ENCODE data around the gene VPS35L.

The VPS35L gene

DNA sequence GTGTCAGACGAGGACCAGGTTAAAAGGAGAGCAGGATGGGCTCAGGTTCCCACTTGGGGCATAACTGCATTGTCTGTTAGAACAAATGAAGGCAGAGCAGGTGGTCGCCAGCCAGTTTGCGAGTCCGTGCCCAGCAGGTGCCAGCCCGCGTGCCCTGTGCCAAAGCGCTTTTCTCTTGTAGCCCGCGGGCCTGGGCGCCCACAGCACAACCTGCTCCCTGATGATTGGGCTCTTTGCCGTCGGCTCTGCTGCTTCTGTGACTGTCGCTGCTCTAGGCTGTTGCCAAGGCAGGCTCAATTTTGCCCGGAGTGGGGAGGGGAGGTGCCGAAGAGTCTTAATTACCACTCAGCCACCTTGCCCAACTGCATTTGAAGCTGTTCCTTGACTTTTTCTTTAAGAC, 141.5 kb downstream of the VPS35L start:
- DNase-seq: no peak

DNA sequence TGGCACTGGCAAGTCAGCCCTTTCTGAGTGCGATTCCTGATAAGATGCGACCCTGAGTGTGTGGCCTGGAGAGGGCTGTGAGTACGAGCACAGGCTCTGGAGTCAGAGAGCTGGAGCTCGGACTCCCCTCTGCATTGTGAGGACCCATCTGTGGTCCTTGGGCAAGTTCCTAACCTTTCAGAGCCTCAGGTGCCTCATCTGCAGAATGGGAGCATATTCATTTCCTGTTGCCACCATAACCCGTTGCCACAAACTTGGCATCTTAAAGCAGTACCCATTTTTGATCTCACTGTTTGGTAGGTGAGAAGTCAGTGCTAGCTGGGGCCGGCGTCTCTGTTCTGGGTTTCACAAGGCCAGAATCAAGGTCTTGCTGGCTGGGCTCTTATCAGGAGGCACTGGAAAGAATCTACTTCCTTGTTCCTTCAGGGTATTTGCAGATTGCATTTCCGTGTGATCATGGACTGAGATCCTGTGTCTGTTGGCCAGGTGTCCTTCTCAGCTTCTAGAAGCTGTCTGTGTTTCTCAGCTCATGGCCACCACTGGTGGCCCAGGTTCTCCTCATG, 142.3 kb downstream of the VPS35L start:
- no peak for DNase-seq

GRCh38 chr16:19698480-19699465, 143.3 kb downstream of the VPS35L start:
- DNase-seq: no peak

DNA sequence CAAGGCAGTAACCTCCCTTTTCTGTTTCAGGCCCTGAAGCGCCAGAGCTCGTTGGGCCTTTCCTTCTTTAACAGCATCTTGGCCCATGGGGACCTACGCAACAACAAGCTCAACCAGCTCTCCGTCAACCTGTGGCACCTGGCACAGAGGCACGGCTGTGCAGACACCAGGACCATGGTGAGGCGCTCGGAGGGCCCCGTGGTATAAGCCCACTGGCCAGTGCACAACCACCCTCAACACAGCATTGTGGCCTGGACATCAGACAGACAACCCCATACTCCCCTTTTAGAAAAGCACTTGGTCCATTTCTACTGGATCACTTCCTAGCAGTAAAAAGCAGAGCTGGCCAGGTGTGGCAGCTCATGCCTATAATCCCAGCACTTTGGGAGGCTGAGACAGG, 144.0 kb downstream of the VPS35L start:
- DNase-seq: no peak

DNA sequence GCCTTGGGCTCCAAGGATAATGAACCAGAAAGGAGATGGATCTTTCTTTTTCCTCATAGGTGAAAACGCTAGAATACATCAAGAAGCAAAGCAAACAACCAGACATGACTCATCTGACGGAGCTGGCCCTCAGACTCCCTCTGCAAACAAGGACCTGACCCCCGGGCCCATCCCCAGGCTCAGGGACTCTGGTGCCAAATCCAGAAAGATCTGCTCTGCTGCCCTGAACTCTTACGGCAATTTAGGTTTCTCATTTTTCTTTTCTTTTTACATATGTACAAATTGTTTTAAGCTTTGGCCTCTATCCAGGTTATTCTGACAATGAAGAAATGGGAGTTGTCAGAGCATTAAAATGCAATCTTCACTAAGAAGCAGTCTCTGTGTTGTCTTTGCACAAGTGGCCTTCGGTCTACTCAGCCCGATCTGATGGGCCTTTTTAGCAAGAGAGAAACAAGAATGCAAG, 144.8 kb downstream of the VPS35L start:
- no peak for DNase-seq

DNA sequence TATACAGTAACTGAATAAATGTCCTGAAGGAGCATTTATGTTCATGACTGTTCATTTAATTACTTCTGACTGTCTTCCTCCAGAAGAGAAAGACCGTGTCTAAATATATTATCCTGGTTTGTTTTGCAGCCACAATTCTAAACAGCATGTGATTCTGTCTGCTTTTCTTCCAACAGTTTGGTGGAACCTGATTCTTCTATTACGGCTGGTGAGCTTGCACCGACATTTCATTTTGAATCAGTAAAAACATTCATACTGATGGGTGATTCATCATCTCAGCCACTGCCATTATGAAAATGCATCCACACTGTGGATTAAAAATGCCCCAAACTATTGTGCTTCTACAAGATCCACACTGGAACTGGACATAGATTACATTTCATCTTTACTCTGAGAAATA, 145.6 kb downstream of the VPS35L start:
- no peak for DNase-seq

- DNase-seq: no peak
Measured at GRCh38 chr16:19703172-19703889, 147.8 kb downstream of the VPS35L start.

DNA sequence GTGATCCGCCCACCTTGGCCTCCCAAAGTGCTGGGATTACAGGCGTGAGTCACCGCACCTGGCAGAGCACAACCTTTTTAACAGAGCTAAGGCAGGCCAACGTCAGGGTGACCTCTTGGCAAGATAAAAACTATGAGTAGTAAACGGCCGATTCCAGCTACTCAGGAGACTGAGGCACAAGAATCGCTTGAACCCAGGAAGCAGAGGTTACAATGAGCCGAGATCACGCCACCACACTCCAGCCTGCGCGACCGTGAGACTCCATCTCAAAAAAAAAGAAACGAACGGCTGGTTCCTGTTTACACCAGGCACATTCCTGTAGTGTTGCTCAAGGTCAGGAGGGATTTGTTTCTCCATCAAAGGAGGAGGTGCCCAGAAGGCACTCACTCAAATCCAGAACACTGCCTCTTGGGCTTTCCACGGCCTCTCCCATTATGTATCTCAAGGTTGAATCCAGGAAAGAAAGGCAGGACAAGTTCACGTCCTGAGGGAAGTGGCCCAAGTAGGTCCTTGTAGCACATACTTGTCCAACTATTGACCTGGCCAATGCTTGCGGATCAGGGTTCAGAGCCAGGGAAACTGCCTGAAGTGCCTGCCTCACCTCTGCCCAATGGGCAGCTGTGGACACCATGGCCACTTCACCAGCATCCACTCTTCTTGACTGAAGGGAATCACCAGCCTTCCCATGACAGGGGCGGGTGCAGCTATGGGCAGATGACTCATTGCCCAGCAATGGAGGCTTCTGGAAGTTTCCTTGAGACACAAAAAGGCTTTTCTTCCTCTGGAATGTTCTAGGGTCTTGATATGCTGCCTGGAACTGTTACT, 149.0 kb downstream of the VPS35L start:
- DNase-seq: no peak

DNA sequence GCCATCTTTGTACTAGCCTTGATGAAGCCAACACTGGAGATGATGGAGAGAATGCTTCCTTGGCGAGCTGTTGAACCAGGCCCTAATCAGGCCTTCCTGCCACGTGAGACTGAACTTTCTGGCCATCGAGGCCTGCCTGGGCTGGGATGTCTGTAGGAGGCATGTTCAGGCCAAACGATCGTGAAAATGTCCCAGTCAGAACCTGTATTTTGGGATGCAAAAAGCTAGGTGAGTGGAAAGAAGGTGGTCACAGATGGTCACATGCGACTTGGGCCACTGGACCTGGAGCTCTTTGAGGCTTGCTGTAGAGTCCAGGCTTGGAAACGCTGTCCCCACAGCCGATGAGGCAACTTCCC, 149.6 kb downstream of the VPS35L start:
- DNase-seq: no peak

- DNase-seq: no peak
Measured at GRCh38 chr16:19705843-19706242, 150.3 kb downstream of the VPS35L start.

DNA sequence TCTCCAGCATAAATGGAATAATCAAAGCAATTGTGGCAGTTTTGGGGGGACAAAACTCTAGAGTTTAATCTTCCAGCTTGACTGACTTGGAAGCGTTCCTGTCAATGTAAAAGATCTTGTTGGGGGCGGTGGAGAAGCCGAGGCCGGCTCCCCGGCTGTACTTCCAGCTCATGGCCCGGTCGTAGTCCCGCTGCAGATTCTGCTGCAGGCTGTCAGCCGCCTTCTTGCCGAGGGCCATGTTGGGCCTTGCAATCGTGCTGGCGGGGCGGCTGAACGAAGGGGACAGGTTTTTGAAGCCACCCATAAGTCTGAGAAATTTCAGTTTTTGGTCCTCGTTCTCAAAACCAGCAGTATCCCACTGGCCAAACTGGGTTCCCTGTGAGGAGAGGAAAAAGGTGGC, 151.3 kb downstream of the VPS35L start:
- no peak for DNase-seq

DNA sequence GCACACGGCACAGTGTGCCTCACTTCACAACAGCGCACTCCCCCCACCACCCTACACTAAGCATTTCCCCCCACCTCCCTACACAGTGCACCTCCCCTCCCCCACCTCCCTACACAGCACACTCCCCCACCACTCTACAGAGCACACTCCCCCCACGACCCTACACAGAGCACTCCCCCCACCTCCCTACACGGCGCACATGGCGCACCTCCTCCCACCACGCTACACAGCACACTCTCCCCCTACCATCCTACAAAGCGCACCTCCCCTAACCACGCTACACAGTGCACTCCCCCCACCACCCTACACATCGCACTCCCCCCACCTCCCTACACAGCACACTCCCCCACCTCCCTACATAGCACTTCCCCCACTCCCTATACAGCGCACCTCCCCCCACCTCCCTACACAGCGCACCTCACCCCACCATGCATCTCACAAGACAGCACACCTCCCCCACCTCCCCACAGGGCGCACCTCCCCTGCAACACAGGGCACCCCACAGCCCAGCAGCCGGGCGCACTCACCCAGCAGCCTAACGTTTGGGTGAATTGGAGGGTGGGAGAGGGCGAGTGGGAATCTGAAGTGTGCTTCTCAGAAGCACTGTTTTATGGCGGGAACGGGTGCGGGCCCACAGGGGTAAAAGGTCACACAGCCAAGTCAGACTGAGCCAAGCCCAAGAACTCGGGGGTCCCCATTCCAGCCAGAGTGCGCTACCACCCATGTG, 152.2 kb downstream of the VPS35L start:
- DNase-seq: no peak

DNA sequence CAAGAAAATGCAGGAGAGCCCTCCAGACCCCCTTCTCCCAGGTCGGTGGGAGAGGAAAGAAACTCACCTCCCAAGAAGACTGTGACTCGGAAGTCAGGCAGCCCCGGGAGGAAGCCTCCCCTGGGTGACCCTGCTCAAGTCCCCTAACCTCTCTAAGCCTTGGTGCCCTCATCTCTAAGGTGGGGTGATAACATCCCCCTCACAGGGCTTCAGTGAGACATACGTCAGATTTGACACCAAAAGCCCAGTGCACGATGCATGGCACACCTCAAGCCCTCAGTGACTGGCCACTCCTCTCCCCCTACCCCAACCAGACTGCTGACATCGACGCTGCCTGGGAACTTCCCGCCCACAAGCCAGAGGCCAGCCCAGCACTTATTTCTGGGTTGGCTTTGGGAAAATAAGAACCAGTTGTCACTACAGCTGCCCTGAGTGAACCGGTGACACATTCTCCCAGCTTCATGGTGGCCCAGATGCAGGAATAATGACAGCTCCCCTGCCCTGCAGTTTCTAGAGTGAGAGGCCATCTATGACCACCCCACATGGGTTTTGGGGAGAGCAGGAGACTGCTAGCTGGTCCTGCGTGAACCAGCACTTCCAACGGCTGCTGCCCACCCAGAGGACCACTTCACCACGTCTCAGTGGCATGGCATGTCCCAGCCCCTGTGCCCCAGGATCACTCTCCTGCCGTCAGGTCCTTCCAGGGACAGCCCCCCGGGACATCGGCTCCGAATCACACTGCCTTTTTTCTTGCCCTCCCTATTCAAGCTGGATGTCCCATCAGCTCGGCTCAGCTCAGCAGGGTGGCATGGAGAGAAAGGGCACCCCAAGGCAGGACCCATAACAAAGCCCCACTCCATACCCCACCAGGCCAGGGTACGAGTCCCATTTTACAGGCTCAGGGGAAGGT, 153.0 kb downstream of the VPS35L start:
- no peak for DNase-seq

- no peak for DNase-seq
Measured at GRCh38 chr16:19709381-19710136, 154.1 kb downstream of the VPS35L start.

DNA sequence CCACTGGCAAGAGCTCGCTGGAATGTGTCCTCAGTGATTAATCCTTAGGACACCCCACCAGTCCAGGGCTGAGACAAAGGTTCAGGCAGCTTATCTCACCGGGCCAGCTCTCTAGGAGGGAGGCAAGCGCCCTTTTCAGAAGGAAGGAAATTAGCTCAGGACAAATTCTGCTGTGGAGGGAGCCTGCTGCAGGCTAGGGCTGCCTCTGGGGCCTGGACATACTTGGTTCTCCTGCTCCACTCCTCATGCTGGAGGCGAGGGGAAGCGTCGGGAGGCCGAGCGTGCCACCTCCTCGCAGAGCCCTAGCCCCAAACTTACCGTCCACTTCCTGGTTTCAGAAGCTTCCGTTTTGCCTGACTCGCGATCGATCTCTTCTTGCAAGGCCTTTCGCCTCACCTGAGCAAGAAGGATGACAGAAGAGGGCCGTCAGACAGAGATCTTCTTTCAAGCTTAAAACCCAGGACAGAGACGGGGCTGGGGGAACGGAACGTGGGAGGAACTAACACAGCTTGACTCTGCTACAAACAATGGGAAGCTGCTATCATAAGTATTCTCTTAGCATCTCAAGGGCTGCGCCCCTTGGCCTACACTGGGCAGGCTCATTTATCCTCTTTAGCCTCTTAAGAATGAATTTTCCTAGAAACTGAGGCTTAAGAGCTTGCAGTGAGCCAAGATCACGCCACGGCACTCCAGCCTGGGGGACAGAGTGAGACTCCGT, 154.8 kb downstream of the VPS35L start:
- DNase-seq: no peak

- no peak for DNase-seq
Measured at GRCh38 chr16:19710991-19711545, 155.6 kb downstream of the VPS35L start.

- no peak for DNase-seq
Measured at GRCh38 chr16:19711643-19712042, 156.1 kb downstream of the VPS35L start.

GRCh38 chr16:19712418-19713058, 157.0 kb downstream of the VPS35L start:
- DNase-seq: no peak

DNA sequence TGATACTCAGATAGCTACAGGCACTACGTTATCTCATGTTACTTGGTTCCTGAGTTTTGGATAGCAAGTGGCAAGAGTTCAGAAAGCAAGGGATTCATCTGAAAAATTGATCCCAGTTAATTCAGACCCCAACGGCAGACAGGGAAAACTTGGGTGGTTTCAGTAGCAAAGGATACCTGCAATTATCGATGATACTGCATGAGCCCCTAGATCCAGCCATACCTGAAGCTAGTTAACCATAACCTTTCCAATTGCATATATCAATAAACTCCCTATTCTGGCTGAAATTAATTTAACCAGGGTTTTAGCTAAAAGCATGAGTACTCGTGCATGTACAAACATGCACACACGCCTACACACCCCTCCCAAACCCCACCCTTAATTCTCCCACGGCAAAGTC, 158.2 kb downstream of the VPS35L start:
- no peak for DNase-seq
